ENCODE results near the gene ZSWIM1. TPM values are rescaled to one million over a fixed set of nuclear protein-coding genes. Genes with fewer than 3 reads are reported as not detected.

The ZSWIM1 gene
- total and polyA plus RNA-seq, 10 of the 15 experiments (the other 5 are each of a cell fraction or from before 2014, with no cell fraction given), result 2.4 to 16.0 (median 9.8) TPM

- DNase-seq (ENCODE audit: low read depth, low spot score), result no peak
- Histone ChIP-seq H3K4me2 (ENCODE audit: control insufficient read depth, insufficient read depth) (peak overlapping the region; percentile 98), H3K9me3 (replicated peaks; ENCODE audit: control insufficient read depth, insufficient read depth, low read length) (no peaks in the 10 kb centered on the region), H2AFZ (ENCODE audit: control insufficient read depth, low read depth, low read length) (no peak overlapping the region), H3K79me2 (ENCODE audit: control insufficient read depth, insufficient read depth, low read length) (peaks cover 4% of the 10 kb centered on the region), H3K27ac (ENCODE audit: control insufficient read depth, insufficient read depth) (no peak overlapping the region), H3K9ac (ENCODE audit: control insufficient read depth, insufficient read depth, low read length) (peak overlapping the region; percentile 81; the same call in 1 of the 2 replicates), H3K4me1 (ENCODE audit: control insufficient read depth, insufficient read depth, low read length) (peaks cover 22% of the 10 kb centered on the region), H3K4me3 (peak overlapping the region; percentile 83), H4K20me1 (ENCODE audit: control insufficient read depth, insufficient read depth) (no peaks in the 10 kb centered on the region), H3K36me3 (ENCODE audit: control insufficient read depth in 2 of 2, insufficient read depth in 2 of 2, low read length in 1 of 2) (peaks cover 0 to 4% of the 10 kb centered on the region in 2 experiments; a peak in 2 of 4 replicates), H3K27me3 (replicated peaks in 1 of 2; ENCODE audit: control insufficient read depth in 2 of 2, insufficient read depth in 2 of 2, low read length in 1 of 2) (no peaks in the 10 kb centered on the region)
- ATAC-seq, result no peak
- 47% methylated on average over 9 of the region's 9 CpGs for WGBS (ENCODE audit: insufficient coverage, insufficient replicate concordance, low lambda C conversion rate, missing lambda C conversion rate)
- intact Hi-C loops (cut with micrococcal nuclease; ENCODE audit: unreplicated experiment) (loop anchor here (5.0 kb wide), 1 partner anchor 80 kb away; the partner anchor contains the start of gene ZNF335), in situ Hi-C loops (cut with MboI) (no loop called here)
- CTCF ChIA-PET, result interaction anchor here (1.0 to 2.5 kb wide), 3 partner anchors 19 to 77 kb away, joined by 3 to 8 read pairs (median 4); no protein-coding TSS in a partner anchor
- SMC1A ChIA-PET (ENCODE audit: uncharacterized antibody, unreplicated experiment), result interaction anchor here (1.4 to 2.8 kb wide), 3 partner anchors 18 to 79 kb away, joined by 3 to 12 read pairs (median 3); partner anchors contain the start of gene PLTP
- RAD21 ChIA-PET (ENCODE audit: unreplicated experiment), result interaction anchor here (1.1 to 3.4 kb wide), 2 partner anchors 18 to 70 kb away, joined by 3 to 13 read pairs; no protein-coding TSS in a partner anchor
- POLR2A ChIA-PET, result interaction anchor here (0.5 to 2.4 kb wide), 4 partner anchors 43 to 78 kb away, joined by 3 to 9 read pairs (median 4); no protein-coding TSS in a partner anchor
- no peak for FAIRE-seq
- TF ChIP-seq PKNOX1 (IDR thresholded peaks at IDR 0.05) (no peak), MYB (IDR thresholded peaks at IDR 0.05; ENCODE audit: borderline replicate concordance, low read depth, low read length) (no peak), RBBP5 (conservative IDR thresholded peaks at IDR 0.05) (no peak), MEF2A (IDR thresholded peaks at IDR 0.05; ENCODE audit: insufficient read depth, low read depth, low read length) (no peak), ZZZ3 (IDR thresholded peaks at IDR 0.05; ENCODE audit: control insufficient read depth, insufficient read length, low read depth) (no peak), CHD4 (IDR thresholded peaks at IDR 0.05) (no peak), HCFC1 (IDR thresholded peaks at IDR 0.05; ENCODE audit: low read length) (no peak)
- TF ChIP-seq, protein P1, sequence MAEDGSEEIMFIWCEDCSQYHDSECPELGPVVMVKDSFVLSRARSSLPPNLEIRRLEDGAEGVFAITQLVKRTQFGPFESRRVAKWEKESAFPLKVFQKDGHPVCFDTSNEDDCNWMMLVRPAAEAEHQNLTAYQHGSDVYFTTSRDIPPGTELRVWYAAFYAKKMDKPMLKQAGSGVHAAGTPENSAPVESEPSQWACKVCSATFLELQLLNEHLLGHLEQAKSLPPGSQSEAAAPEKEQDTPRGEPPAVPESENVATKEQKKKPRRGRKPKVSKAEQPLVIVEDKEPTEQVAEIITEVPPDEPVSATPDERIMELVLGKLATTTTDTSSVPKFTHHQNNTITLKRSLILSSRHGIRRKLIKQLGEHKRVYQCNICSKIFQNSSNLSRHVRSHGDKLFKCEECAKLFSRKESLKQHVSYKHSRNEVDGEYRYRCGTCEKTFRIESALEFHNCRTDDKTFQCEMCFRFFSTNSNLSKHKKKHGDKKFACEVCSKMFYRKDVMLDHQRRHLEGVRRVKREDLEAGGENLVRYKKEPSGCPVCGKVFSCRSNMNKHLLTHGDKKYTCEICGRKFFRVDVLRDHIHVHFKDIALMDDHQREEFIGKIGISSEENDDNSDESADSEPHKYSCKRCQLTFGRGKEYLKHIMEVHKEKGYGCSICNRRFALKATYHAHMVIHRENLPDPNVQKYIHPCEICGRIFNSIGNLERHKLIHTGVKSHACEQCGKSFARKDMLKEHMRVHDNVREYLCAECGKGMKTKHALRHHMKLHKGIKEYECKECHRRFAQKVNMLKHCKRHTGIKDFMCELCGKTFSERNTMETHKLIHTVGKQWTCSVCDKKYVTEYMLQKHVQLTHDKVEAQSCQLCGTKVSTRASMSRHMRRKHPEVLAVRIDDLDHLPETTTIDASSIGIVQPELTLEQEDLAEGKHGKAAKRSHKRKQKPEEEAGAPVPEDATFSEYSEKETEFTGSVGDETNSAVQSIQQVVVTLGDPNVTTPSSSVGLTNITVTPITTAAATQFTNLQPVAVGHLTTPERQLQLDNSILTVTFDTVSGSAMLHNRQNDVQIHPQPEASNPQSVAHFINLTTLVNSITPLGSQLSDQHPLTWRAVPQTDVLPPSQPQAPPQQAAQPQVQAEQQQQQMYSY (CRISPR knock-in tag; IDR thresholded peaks at IDR 0.05), result no peak
- BruUV-seq (replicated peaks), result no TSS peak
These were observed 11.2 kb downstream of the ZSWIM1 start for GRCh38 chr20:45892049-45892825.

All from GM12878 (cell line).